ENCODE results near the gene KRT6A.

Gene KRT6A

DNA sequence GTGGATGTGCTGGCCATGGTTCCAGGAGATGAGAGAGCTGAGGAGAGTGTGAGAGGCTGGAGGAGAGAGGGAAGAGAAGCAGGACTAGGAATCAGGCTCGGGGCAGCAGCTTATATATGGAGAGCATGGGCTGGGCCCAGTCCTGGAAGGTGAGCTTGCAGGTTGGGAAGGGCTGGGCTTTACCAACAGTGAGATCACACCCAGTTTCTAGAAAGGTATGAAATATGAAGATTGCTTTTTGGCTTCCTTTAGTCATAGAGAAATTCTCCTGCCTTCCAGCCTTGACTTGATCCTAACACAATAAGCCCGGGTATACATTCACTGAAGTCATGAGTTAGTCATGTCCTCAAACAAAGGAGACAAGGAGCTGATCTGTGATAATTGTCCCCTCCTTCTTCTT is at the start of gene KRT6A:
KRT6A (minus strand) TSS at position 86 of the 400 bp plus-strand sequence; CDS start at position 17, 69 bp downstream.
- DNase-seq: no peak

DNA sequence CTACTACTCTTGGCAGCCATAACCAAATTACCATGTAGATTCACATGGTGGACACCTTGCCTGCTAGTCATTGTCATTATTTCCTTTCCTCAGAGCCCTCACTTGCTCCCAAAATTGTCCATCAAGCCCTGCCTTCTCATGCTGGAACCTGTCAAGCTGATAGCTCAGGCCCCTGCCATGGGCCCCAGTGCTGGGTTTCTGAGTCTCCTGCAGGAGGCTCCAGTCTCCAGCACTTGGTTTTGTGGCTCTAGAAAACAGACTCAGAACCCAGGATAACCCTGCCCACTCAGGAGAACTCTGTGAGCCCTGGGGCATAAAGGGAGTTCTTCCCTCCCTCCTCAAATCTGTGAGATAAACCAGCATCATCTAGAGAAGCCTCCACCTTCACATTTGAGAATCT is 49.1 kb upstream of the KRT6A start:
- DNase-seq: no peak

DNA sequence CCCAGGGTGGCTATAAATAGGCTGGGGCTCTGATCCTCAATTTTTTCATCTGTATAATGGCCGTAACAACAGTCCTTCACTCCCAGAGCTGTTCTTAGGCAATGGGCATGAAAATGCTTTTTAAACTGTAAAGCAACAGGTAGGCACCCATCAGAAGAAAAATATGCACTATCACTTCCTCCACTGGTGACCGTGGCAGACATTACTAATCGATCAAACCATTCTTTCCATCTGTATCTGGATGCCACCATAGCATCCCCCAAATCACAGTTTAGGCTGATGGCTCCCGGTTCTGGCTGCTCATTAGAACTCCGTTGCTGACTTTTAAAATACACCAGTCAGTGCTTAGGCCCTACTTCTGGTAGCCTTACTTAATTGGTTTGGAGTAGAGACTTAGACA is 48.7 kb upstream of the KRT6A start:
- no peak for DNase-seq

DNA sequence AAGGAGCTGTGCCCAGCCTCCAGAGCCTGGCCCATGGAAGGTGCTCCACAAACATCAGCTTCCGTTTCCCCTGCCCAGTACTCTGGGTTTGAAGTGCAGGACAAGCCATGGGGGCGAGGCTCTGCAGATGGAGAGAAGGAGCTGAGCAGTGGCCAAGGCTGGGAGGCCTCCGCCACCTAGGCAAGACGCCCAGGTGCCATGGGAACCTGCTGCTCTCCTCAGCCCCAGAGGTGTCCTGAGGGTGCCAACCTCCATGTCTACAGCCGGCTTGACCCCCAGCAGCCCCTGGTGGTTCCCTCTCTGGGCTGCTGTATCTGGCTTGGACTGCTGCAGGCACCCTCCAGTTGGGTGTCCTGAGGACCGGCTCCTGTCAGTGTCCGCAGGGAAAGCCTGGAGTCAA is 47.5 kb upstream of the KRT6A start:
- DNase-seq: no peak

DNA sequence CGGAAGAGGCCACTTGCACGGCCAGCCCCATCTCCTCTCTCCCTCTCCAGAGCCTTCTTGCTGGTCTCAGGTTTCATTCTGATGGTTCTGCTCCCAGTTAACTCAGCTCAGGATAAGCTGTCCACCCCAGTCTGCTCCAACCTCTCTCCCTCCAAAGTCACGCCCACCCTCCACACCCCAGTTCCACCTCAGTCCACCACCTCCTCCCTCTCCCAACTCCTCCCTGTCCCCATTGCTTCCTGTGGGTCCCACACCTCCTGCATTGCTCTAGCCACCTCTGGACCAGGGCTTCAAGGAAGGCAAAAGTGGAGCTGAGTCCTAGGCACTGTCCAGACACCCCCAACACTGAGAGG is 46.7 kb upstream of the KRT6A start:
- DNase-seq: no peak

DNA sequence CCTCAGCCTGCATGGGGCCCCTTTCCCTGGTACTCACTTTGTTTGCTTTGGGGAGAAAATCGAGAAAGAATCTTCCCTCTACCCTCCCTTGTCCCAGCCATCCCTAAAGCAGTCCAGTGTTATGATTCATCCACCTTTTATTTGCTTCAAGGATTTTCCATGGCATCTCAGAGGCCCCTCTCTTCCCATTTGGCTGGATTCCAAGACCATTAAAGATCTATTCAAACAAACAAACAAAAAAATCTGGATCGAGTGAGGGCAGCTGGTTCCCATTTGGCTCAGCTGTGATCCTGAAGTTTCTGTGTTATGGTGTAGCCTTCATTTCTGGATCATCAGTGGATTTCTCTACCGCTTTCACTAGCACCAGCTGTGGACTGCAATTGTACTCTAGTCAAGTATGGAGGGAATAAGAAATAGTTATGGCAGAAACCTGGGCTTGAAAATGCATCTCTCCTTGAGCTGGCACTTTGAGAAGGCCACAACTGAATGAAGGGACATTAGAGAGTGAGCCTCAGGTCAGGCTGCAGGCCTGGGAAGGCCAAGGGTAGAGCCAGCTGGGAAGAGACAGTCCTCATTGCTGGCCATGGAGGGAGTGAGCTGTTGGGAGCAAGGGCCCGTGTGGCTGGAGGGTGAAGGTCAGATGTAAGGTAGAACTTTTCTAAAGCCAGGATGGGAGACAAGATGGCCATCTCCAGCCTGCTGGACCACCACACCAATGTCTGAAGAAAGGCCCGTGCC is 46.2 kb upstream of the KRT6A start:
- DNase-seq: no peak

DNA sequence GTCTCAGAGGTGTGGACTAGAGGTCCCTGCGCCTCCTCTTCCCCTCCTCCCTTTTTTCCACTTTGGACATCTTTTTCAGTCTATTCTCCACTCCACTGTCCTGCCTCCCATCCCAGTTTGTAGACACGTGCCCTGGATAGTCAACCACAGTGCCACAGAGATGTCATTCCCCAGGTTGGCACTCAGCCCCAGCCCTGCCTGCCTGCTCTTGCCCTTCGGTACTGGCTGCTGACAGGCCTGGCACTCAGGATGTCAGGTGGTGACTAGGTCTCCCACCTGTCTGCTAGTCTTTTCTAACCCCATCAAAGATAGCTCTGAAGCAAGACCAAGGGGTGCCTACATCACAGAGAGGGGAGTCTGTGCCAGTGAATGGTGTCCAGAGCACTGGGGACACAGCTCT is 44.0 kb upstream of the KRT6A start:
- no peak for DNase-seq

DNA sequence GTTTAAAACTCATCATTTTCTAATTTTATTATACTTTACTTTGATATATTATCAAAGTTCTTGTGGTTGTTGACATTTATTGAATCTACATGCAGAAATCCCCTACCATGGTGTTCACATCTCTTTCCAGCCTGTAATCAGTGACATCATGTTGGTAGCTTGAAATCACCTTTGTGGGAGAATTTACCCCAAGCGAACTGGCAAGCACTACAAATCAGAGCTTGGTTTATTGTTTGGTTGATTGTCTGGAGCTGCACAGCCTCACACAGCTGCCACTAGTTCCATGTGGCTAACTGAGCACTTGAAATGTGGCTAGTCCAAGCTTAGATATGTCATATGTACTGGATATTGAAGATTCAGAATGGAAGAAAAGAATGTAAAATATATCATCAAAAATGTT is 42.5 kb upstream of the KRT6A start:
- no peak for DNase-seq

DNA sequence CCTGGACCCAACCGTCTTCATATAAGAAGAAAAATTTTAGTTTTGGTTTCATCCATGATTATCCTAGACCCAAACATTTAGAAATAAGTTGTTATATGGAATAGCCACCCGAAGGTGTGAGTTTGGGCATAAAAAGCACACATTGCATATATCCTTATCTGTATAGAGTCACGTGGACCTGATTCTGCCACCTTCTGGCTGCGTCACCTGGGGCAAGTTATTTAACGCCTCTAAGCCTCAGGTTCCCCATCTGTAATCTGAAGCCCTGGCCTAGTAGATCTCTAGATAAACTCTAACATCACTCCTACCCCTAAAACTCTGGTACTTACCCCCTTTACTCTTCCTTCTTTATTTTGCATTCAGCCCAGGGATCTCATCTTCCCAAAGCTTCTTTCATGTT is 41.4 kb upstream of the KRT6A start:
- DNase-seq: no peak

DNA sequence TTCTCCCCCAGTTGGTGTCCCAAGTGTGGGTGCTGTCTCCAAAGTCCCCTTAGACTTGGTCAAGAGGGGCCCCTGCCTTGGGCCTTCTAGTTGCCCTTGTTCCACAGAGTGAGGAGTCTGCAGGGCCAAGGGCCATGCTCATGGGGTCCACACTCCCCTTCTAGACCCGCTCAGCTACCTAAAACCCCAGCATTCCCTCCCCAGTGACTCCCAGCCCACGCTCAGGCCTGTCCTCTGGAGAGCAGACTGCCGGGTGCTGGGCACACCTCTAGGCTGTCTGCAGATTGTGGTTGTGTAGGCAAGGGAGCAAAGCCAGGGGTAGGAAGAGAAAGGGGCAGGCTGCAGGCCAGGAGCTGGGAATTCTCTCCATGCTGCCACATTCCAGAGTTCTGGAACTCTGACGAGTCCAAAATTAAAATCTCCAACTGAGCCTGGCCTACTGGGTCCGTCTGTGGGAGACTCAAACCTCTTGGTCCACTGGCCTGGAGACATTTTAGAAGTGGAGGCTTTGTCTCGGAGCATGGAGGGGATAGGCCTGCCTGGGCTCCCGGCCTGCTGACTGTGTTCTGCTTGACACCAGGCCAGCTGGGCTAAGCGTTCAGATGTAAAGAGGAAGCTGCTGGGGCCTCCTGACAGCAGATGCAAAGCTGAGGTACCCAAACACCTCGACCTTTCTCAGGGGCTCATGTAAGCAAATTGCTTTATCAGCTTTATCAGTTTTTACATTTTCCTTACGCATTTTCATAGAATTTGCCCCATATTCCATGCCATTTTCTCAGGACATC is 40.8 kb upstream of the KRT6A start:
- no peak for DNase-seq

DNA sequence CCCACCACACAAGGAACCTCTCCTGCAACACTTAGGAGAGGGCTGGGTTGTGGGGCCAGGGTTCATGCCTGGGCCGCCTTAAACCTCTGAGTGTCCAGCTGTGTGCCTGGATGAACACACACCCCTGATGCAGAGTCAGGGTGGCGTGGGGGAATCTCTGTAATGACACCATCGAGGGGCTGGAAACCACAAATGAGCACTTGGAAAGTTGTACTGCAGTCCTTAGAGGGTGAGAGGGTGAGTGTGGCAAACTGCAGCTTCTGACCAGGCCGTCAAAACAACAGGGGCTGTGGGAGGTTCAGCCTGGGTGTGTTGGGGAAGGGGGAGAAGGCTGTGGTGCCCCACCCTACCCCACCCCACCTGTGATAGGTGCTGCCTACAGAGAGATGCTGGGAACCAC is 39.6 kb upstream of the KRT6A start:
- no peak for DNase-seq

DNA sequence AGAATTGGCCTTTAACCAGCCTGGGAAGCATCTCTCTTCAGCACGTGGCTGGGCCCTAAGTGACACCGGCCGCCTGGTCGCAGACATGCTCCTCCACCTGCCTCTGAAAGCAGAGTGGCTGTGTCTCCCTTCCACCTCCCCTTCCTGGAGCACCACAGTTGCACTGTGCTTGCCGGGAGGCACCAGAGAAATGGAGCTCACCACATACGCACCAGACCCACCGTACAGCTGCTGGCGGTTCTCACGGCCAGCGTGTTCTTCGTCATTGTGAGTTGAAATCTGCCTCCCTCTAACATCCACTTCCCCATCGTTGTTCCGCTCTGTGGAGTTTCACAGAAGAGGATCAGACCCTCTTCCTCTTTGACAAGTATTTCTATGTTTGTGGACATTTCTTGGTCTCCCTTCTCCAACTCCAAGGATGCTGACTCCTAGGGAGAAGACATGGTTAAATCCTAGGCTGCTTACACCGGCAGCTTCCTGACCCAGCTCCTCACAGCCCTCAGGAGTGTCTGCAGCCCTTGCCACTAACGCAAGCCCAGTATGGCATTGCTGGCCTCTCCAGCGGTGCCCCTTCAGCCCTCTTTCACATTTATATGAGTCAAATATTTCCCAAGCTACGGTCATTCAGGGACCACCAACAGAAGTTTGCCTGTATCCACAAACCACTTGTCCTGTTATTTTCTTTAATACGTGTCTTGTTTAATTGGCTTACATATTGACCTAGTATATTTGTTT is 38.7 kb upstream of the KRT6A start:
- no peak for DNase-seq

DNA sequence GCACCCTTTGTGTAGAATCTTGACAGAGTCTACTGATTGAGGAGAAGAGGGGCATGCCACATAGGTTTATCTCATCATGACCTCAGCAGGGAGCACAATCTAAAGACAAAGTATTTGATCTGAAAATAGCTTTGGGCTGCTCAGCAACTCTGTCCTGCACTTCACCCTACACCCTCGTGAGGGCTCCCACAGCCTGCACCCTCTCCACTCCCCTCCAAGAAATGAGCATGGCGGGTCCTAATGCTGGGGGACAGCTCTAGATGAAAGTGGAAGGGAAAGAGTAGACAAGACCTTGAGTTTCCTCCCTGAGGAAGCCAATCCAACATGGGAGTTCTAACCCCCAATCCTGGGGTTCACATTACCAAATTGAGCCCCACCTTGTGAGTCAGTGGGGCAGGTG is 37.8 kb upstream of the KRT6A start:
- no peak for DNase-seq

DNA sequence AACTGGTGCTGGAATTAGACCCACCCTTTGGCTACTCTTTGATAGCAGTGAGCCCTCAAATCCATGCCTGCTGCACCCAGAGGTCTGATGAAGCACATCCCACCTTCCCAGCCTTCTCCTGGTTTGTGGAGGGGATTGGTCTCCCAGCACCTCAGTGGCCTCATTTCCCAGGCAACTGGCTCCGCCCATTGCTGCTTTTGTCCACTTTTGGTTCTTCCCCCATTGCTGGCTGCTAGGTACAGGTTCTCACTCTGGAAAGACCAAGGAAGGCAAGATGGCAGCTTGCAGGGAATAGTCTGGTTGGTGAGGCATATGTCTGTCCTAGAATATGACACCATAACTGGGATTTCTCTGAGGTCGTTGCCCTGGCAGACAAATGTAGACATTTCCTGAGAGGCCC is 37.3 kb upstream of the KRT6A start:
- DNase-seq: no peak

DNA sequence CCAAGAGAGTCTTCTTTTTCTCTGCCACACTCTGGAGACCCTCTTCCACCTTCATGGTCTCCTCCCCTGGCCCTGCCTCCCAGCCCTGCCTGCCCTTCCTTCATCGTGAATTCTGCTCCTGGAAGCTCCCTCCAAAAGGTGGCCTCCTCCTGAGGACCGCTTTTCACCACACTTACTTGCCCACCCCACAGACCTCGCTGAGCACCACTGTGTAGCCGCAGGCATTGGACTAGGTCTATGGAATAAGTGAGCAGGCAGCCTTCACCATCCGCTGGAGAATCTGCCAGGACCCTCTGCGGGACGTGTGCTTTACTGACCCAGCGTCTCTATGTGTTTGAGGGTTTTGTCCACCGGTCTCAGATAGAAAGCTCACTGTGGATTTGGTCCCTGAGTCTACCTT is 36.8 kb upstream of the KRT6A start:
- no peak for DNase-seq

DNA sequence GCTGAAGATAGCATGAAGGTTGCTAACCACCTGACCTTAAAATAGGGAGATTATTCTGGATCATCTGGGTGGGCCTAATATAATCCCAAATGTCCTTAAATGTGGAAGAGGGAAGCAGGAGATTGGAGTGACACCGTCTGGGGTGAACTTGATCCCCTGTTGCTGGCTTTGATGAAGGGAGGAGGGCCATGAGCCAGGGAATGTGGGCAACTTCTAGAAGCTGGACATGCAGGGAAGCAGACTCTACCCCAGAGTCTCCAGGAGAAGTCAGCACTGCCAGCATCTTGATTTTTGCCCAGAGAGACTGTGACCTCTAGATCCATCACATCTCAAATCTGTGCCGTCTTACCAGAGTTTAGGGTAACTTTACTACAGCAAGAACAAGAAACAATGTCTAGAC is 36.4 kb upstream of the KRT6A start:
- DNase-seq: no peak

DNA sequence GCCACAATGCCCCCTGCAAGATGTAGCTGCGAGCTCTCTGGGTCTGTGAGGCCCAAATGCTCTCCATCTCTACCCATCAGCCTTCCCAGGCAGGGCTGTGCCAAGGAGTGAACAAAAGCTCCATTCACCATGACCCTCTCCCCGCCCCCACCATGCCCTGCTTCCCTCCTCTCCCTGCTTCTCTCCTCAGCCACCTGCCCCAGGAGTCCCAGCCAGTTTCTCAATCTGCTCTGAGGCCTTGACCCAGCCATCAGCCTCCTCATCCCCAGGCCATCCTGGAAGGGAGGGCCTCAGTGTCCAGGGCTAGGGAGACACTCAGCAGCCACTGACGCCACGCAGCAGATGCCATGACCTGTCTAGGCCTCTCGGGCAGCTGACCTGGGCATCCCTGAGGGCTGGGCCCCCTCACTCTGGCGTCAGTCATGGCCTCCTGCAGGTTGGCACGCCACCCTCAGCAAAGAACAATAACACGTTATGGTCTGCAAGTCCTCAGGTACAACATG is 35.6 kb upstream of the KRT6A start:
- no peak for DNase-seq

DNA sequence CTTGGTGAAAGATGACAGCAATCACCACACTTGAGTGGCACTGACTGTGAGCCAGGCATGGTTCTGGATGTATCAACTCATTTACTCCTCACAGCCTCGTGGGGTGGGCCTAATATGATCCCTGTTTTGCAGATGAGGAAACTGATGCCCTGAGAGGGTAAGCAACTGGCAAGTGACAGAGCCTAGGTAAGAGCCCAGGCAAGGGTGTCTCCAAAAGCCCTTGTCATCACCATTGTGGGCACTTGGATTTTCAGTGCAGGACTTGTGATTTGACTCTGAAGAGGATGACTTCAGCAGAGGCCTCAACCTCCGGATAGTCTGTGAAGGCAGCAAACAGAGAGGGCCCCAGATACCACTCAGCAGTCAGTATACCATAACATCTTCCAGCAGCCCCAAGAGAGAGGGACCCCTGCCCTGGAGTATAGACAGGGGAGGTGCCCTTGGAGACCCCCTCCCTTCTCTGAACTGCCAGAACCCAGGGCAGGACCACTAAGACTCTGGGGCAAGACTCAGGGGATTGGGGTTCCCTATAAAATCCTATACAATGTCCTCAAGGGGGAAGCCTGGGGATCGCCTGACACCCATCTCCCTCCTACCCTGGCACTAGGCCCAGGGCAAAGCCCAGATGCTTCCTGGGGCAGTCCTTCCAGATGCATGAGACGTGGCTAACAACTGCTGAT is 34.2 kb upstream of the KRT6A start:
- DNase-seq: no peak

DNA sequence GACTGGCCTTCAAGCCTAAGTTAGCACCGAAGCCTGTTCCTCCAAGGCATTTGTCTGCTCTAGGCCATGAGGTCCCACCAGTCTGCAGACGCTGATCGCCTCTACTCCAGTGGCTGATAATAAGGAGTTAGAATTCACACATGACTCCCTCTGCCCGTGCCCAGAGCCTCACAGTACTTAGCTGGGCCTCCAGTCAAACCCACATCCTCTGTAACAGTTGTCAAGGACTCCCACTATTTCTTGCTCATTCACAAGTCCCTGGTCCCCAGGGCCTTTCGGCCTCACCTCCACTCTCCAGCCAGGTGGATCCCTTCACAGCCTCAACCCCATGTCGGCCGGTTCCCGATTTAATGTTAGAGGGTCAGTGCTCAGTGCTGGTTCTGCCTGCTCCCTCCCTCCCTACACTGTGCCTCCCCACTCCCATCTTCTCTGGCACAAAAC is 33.5 kb upstream of the KRT6A start:
- DNase-seq: no peak

DNA sequence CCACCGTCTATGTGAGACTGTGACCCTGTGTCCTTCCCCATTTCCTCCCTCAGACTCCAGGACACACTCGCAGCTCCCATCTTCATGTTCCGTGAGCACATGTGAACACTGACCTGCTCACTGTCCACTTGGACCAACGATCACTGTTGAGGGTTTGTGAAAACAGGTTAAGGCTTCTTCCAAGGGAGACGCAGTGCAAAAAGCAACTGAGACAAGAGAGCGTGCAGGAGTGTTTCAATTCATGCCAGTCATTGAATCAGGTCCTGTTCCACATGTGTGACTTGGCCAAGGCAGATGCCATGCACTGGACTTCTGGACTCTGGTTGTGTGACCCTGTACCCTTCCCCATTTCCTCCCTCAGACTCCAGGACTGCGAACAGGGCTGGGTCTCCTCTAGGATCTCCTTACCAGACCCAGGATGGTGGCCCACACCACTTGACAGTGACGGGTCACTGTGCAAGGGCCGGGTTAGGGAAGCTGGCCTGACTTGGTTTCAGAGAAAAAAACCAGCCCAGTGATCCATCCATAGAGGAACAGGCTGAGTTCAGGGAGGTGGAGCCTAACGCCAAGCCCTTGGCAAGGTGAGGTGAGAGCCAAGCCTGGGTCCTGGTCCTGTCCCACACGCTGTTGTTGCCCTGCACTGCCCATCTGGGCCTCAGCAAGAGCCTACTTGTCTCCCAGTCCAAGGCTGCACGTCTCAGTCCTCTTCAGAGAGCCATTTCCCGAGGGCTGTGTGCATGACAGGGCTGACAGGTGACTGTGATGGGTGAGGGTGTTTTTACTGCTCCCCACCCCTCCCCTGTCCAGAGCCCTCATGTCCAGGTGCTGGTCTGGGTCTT is 32.8 kb upstream of the KRT6A start:
- no peak for DNase-seq

DNA sequence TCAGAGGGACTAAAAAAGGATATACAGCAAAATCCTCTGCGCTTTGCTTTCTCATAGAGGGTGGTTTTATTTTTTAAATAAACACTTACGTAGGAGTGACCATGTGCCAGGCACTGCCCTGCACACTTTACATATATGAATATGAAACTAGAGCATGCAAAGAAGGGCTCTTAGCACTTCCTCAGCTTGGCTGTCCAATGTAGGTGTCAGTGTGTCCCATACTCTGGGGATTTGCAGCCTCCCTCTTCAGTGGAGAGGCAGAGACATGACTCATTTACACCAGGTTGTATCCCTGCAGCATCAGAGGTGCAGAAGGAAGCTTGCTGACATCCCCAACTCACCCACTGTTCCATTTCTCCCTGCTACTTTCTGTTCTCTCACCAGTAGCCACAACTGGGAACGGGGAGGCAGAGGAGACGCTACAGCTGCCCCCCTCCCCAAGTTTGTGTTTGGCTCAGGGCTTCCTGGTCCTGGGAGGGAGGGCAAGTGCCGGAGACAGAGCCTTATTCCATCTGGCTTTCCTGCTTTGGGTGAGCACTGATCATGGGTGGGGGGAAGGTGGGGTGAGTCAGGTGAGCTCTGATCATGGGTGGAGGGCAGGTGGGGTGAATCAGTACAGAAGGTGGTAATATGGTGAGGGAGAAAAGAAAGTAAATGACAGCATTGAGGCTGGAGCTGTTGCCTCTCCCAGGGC is 32.0 kb upstream of the KRT6A start:
- peak; percentile 67 for DNase-seq
